ENCODE results near the gene CSNK1G2.
A peak's percentile ranks its signal among the peaks of the same experiment; 100 is the strongest.

CSNK1G2 gene

DNA sequence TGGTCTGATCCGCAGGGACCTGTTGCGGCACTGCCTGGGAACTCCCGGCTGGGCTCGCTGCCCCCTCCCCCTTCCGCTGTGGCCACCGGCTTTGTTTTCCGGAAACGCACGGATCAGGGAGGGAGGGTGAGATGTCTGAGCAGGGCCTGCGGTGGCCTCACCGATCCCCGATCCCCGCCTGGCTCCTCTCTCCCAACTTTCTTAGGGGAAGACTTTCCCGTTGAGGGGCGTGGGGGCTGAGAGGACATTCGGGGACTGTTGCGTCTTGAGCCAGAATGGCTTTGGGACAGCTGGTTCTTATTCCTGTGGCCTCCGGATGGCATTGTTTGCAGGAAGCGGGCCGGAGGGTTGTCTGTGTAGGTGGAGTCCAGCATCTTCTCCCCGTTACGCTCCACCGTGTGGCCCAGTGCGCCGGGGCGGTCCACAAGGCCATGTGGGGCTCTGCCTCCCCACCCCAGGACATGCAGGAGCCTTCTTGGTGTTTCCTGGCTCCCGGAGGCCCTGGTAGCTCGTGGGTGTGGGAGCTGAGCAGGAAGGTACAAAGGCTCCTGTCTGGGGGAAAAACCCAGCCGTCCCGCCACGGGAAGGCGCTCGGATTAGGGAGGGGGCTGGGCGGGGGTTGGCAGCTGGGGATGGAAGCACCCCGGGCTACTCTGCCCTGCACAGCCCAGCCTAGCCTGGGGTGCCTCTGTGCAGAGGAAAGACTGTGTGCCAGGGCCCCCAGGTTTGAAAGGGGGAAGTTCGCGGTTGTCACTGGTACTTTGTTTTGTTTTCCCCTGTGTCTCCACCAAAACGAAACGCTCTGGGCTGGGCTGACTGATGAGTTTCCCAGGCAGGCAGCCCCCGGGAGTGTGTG, 1.3 kb downstream of the CSNK1G2 start:
- Histone ChIP-seq H3K27ac (peak overlapping the region; percentile 73 to 100 (median 93)), H3K4me3 (peak overlapping the region; percentile 50 to 83 (median 74))

DNA sequence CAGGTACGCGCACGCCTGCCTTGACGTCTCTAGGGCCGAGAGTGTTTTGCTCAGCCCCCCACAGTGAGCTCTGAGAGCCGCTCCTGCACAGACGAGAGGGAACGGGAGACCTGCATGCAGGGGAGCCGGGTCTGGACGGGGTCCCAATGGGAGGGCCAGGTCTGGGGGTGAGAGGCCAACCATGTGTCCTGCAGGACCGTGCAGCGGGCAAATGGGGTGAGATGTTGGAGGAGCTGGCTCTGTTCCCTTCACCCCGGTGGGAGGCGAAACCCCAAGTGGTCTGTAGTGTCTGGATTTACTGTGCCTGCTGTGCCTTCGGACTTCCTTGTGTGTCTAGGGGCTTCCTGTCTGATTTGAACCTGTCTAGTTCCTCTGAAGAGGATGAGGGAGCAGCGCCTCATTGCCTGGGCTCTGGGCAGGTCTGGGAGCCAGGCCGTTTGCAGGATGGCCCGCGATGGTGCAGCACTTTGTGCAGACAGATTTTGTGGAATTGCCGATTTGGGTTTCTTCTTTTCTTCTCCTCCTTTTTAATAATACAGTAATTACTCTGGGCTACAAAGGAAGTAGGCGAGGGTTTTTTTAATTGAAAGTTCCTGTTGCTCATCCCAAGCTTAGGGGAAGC, 2.1 kb downstream of the CSNK1G2 start:
- Histone ChIP-seq H3K27ac (peak overlapping the region; percentile 73 to 100 (median 93)), H3K4me3 (peak overlapping the region; percentile 50 to 83 (median 74))

DNA sequence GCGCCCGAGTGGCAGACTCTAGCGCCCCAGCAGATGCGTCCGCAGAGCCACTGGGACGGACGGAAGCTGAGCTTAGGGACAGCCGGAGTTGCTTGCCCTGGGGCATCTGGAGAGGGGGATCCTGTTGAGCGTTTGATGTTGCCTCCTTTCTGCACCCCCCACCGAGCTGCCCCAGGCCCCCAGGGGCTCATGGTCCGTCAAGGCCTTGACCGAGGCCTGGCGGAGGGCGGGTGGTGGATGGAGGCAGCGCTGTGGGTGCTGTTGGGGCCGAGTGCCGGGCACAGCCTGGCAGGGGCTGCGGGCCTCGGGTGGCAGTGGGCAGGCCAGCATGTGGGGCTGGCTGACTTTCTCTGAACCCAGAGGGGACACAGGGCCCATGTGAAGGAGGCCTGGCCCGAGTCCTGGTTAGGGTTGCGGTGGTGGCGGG, 2.7 kb downstream of the CSNK1G2 start:
- Histone ChIP-seq H3K27ac (peak overlapping the region in 16 of 21 experiments; percentile 39 to 99 (median 91)), H3K4me3 (peak overlapping the region in 2 of 7 experiments; percentile 72 to 74)

DNA sequence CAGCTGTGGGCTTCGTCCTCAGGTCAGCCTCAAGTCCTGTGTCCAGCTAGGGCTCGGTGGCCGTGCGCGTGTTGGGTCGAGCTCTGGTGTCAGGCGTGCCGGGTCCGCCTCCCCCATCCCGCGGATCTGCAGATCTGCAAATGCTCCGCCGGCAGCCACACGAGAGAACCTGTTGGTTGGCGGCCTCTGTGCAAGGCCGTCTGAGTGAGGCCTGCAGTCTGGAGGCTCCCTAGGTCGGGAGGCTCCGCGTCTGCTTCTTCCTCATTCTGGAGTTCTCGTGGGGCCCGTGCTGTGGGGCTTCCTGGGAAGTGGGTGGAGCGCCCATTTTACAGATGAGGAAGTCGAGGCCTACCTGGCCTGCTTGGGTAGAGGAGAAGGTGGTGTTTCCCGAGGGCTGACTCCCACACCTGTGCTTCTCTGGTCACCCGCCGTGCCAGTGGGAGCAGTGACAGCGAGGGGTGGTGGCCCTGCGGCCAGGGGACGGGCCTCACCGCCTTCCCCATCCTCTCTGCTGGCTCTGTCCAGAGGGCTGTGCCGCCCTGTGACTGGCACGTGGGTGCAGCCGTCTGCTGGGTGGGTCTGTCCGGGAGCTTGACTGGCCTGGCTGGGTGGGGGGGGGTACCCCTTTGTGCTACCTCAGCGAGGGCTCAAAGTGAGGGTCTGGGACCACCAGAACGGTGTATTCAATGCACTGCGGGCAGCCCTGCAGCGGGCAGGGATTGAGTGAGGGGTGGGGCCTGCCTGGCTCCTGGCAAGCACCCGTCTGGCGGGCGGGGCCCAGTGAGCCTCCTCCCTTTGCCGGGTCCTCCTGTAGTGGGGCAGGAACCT, 3.3 kb downstream of the CSNK1G2 start:
- no peak overlapping the region for H3K4me3 ChIP-seq
- H3K27ac ChIP-seq = peak overlapping the region in 13 of 21 experiments; percentile 39 to 99 (median 93)

DNA sequence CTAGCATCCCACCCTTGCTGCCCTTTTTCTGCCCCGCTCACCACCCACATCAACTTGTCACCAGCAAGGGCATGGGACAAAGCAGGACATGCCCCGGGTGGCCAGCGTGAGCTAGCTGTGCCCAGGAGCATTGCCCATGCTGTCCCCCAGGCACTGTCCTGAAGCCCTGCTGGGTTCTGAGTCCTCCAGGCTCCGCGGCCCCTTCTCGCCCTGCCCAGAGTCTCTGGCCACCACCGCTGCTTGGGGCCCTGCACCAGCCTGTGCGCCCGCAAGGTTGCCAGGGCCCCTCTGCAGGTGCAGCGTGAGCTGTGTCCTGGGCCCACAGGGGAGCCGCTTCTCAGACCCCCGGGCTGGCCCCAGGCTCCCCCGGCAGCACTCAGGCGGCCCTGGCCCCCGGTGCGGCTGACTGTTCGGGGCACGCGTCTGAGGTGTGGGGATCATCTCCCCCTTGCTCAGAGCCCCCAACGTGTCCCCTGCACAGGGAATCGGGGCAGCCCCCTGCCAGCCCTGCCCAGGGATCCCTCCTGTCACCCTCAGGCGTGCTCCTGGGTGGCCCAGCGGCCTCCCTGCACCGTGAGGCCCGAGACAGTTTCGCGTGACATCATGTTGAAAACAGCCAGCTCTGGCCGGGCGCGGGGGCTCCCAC, 4.1 kb downstream of the CSNK1G2 start:
- Histone ChIP-seq H3K4me3 (no peak overlapping the region), H3K27ac (peak overlapping the region in 1 of 21 experiments; percentile 51)

DNA sequence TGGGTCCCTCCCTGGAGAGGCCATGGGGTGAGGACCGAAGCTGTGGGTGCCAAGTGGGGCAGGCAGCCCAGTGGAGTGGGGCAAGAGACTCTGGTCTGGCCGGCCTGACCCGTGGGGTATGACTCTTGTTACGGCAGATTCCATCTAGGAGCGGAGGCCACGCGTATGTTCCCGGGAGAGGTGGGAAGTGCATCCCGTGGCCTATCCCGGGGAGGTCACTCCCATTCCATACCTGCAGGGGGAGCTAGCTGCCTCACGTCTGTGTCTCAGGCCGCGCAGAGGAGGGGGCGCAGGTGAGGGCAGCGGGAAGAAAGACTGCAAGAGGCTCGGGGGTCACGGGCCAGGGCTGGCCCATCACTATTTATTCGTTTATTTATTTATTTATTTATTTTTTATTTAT, 4.9 kb downstream of the CSNK1G2 start:
- no peak overlapping the region for H3K27ac ChIP-seq

DNA sequence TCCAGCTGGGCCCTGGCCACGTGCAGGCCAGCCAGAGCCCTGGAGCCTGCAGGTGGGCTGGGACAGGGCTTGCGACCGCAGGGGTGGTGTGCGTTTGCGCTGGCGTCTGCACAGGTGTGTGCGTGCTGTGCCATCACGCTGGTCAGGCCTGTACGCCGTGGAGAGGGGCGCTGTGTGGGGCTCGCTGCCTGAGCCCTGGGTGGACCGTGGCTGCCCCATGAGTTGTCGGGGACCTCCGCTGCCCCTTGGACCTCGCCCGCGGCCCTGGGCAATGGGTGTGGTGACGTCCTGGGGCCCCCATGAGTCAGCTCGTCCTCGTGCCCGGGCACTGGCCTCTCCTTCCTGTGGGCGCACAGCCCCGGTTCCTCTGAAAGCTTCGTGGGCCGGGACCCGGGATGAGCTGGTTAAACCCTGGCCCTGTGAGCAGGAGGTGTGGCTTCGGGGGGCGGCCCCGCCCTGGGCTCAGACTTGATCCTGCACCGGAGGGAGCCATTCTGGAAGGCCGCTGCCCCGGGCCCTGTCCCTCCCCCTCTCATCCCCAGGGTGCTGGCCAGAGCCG, 6.8 kb downstream of the CSNK1G2 start:
- no peak overlapping the region for H3K4me3 ChIP-seq
- no peak overlapping the region for H3K27ac ChIP-seq

More for the DNA sequence above, 4.9 kb downstream of the CSNK1G2 start:
- H3K4me3 ChIP-seq = no peak overlapping the region

DNA sequence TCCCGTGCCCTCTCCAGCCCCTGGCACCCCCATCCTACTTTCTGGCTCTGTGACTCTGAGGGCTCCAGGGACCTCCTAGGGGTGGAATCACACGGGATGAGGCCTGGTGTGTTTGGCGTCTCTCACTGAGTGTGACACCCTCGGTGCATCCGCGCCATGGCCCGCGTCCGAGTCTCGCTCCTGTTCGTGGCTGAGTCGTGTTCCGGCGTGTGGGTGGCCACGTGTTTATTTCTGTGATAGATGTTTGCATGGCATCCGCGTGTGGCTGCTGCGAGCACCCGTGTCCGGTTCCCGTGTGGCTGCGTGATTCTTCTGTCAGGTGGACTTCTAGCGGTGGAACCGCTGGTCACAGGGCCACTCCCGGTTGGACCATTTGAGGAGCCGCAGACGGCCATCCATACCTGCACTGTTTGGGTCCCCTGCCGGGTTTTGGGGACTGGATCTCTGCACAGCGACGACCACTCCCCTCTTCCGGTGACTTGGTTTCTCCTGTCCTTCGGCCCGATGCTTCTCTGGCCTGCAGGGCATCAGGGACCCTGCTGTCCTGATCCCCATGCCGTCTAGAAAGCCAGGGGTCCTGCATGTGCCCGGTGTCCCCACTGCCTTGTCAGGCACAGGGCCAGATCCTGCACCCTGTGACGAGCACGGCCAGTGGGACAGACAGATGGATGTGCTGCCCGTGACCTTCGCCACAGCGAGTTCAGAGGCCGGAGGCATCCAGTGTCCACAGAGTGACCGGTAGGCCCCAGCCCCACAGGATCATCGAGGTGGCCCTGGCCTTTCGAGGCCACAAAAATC, 8.5 kb downstream of the CSNK1G2 start:
- Histone ChIP-seq H3K27ac (no peak overlapping the region), H3K4me3 (no peak overlapping the region)

DNA sequence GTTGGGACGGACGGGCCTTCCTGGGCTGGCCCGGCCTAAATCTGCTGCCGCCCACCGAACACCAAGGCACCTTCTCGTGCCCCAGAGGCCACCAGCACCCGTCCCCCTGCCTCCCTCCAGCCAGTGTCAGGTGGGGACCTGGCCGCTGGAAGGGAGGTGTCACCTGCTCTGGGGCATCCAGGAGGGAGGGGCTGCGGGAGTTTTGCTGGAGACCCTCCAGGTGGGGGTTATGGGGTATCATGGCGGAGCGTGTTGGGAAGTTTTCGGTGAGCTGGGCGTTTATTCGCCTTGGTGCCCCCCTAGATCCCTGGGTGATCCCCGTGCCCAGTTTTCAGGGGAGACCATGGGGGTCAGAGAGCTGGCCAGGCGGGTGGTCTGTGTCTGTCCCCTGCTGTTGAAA, 9.7 kb downstream of the CSNK1G2 start:
- H3K27ac ChIP-seq = no peak overlapping the region
- H3K4me3 ChIP-seq = no peak overlapping the region

DNA sequence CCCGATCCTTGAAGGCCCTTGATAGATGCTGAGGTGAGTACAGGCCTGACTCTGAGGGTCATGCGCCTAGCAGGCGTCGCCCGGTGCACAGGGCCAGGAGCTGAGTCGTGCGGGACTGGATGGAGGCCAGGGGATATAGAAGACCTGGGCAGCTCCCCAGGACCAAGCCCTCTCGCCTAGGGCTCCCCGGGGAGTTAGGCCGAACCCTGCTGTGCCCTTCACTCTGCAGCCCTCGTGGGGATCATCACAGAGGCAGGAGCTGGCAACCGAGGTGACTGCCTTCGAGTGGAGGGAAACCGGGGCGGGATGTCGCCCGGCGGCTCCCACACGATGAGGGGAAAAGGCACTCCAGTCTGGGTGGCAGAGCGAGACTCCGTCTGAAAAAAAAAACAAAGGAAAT, 11.7 kb downstream of the CSNK1G2 start:
- Histone ChIP-seq H3K4me3 (no peak overlapping the region), H3K27ac (no peak overlapping the region)

DNA sequence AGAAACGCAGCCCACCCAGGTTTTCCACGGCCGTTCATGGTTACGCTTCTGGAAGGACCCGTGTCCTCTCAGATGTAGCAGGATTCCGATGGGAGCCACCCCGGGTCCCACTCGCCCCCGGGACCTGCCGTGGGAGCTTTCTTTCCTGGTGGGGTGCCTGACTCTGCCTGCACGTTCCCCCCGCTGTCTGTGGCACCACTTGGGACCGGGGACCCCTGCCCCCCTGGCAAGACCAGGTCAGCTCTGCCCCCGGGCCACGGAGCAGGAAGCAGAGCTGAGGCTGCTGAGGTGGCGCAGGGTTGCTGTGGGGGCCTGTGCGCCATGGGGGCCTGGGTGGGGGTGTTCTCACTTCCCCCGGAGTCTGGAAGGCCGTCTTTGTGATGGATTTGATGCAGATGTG, 12.1 kb downstream of the CSNK1G2 start:
- H3K4me3 ChIP-seq = no peak overlapping the region
- no peak overlapping the region for H3K27ac ChIP-seq

DNA sequence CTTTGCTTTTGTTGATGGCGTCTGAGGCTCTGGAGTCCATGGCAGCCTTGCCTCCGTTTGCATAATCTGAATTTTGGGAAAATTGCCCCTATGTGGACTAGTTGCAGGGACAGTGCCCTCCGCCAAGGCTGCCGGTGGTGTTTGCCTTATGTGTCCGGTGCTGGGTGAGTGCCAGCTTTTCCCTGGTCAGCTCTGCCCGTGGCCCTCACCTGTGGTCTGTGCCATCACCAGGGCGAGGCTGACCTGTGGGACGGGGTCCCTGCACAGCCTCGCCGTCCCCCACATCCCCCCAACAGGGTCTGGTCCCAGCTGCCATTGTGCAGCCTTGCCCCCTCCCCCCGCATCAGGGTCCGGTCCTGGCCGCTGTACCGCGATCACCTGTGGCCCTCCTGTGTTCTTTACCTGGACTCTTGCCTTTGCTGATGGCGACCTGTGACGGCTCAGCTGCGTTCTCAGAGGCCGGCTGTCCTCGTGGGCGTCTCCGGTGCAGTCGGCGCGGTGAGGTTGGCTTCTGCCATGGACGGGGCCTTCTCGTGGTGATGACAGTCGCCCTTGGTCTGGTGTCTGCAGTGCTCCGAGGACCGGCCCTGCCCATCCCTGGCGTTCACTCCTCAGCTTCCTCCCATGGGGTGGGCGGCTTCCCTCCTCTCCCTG, 12.6 kb downstream of the CSNK1G2 start:
- Histone ChIP-seq H3K27ac (no peak overlapping the region), H3K4me3 (no peak overlapping the region)

DNA sequence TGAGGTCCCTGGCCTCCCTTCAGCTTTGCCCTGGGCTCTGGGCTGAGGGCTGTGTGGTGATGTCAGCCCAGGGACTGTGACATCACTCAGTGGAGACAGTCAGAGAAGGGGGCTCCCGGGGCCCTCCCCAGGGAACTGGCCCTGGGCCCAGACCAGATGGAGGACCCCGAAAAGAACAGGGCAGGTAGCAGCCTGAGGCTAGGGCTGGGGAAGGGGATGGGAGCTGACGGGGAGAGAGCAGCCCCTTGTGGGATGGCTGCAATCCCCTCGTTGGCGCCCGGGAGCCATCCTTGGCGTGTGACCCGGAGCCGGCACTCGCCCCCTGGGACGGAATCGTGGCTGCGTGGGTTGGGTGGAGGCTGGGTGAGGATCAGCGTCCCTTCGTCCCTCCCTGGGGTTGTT, 13.6 kb downstream of the CSNK1G2 start:
- Histone ChIP-seq H3K4me3 (no peak overlapping the region), H3K27ac (no peak overlapping the region)

DNA sequence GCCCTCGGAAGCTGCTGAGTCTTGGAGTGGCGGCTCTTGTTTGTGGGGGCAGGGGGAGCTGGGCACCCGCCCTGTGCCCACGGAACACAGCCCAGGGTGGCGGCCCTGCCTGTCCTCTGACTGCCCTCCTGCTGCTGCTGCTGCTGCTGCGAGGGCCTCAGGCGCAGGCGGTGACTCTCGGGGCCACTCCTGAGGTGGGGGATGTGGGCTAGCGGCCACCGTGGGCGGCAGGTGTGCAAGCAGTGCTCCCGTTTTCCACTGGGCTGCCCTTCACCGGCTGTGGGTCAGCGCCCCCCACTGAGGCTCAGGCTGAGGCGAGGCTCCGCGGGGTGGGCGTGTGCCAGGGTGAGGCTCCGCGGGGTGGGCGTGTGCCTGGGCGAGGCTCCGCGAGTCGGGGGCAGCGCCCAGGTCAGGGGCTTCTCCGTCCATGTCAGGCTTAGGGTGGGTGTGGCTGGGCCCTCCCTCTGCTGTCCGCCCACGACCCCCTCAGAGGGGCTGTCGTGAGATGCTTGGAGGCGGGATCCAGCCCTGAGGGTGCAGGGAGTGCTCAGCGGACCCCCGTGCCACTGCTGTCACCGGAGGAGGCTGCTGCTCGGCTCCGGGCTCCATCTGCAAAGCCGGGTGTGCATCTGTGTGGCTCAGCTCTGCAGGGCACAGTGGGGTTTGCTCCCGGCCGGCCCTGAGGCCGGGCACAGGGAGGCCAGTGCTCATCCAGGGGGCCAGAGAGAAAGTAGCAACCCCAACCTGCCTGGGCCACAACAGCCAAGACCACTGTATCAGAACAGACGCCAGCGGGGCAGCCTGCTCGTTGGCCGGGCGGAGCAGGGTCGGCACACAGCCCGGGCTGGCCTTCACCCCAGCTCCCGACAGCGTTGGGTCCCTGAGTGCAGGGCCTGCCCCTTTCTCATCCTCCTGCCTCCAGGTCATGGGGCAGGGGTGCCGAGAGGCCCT, 14.5 kb downstream of the CSNK1G2 start:
- Histone ChIP-seq H3K27ac (no peak overlapping the region), H3K4me3 (no peak overlapping the region)

DNA sequence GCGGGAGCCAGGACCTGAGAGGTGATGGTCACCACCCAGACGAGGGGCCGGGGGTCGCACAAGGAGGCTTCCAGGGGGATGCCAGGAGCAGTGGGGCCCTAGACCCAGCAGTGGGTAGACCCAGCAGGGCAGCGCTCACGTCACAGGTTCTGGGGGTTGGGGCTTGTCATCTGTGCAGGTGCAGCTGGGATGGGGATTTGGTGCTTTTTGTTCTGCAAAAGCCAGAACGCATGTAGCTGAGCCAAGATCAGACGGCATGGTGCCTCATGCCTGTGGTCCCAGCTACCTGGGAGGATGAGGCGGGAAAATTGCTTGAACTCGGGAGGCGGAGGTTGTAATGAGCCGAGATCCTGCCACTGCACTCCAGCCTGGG, 15.1 kb downstream of the CSNK1G2 start:
- no peak overlapping the region for H3K27ac ChIP-seq
- H3K4me3 ChIP-seq = no peak overlapping the region

DNA sequence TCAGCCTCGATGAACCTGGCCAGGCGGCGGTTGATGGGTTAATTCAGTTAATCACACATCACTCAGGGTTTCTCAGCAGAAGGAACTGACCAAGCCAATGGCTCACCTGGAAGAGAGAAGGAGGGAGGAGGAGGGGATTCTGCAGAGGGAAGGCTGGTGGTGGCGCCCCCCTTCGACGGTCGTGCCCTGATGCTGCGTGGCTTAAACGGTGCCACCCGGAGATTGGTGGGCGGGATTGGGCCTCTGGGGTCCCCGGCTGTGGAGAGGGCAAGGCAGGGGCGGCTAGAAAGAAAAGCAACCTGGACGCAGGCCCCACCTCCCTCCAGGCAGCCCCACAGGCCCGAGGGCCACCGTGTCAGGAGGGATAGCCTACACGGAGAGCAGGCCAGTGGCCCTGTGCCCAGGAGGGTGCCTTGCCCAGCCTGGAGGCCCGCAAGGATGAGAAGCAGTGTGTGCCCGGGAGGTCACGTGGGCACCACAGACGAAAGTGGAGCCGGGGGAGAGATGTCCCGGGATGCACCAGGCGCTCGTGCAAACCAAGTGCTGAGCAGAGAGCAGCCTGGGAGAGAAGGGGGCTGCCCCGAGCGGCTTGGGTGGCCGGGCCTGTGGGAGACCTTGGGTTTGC, 16.0 kb downstream of the CSNK1G2 start:
- Histone ChIP-seq H3K4me3 (no peak overlapping the region), H3K27ac (no peak overlapping the region)

Data from skin epidermis (tissue), 12 donors.